ENCODE results near the gene RHEBL1.

DNA sequence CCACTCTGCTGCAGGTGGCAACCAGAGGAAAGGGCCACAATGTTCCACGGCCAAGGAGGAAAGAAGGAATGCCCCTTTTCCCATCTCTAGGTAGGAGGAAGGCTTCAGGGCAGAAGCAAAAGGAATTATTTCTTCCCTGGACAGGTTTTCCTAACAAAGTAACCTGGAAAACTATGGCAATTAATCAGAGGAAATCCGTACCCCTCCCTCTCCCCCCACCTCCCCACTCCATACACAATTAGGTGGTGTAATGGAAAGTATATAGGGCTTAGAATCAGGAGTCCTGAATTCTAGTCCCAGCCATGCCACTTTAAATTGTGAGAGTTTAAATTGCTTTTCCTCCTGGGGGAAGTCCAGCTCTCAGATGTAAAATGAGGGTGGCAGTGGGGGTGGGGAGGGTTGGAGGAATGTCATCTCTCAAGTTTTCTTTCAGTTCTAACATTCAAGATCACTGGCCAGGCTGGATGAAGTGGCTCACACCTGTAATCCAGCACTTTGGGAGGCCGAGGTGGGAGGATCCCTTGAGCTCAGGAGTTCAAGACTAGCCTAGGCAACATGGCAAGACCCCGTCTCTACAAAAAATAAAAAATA, 23.1 kb upstream of the RHEBL1 start:
- TF ChIP-seq ARNT (IDR thresholded peaks at IDR 0.05) (no peak), SP1 (IDR thresholded peaks at IDR 0.05) (no peak), BHLHE40 (IDR thresholded peaks at IDR 0.05; ENCODE audit: borderline replicate concordance) (no peak), FOXK2 (IDR thresholded peaks at IDR 0.05) (no peak), LEF1 (IDR thresholded peaks at IDR 0.05; ENCODE audit: borderline replicate concordance) (no peak), FOXM1 (IDR thresholded peaks at IDR 0.05; ENCODE audit: borderline replicate concordance) (no peak), SUZ12 (IDR thresholded peaks at IDR 0.05) (no peak), TARDBP (IDR thresholded peaks at IDR 0.05) (no peak), ELF4 (IDR thresholded peaks at IDR 0.05) (no peak), CTBP1 (IDR thresholded peaks at IDR 0.05; ENCODE audit: borderline replicate concordance) (no peak), PKNOX1 (IDR thresholded peaks at IDR 0.05) (no peak), NFRKB (IDR thresholded peaks at IDR 0.05) (no peak), FOXA1 (IDR thresholded peaks at IDR 0.05) (no peak), L3MBTL2 (conservative IDR thresholded peaks at IDR 0.05) (no peak)

Measured in HEK293T (cell line).